Muscle of arm (tissue), 12 donors: Measurements from ENCODE around the gene EYS. TPM values are rescaled to one million over a fixed set of nuclear protein-coding genes. Genes with fewer than 3 reads are reported as not detected.
A peak's percentile ranks its signal among the peaks of the same experiment; 100 is the strongest.
"Not testable (repeated sequence)": the region's sequence is repeated elsewhere in the genome, so short reads cannot be mapped to it uniquely, and the experiment has no call there.

Experiments
- DNase-seq: peaks from one replicate; pipeline ENCODE4 v3.0.0-alpha.2; 2013
- polyA plus RNA-seq, 12 donors: library from polyadenylated mRNA; unstranded; fragments of 120-200 nt; gene quantifications; one replicate each; pipeline ENCODE4 v1.2.1, GENCODE V29; 2013; ENCODE audit not compliant: insufficient read length in 12 of 12

The EYS gene
- polyA plus RNA-seq, 12 donors = 0.27 to 0.80 (median 0.46) TPM; not detected in 2

DNA sequence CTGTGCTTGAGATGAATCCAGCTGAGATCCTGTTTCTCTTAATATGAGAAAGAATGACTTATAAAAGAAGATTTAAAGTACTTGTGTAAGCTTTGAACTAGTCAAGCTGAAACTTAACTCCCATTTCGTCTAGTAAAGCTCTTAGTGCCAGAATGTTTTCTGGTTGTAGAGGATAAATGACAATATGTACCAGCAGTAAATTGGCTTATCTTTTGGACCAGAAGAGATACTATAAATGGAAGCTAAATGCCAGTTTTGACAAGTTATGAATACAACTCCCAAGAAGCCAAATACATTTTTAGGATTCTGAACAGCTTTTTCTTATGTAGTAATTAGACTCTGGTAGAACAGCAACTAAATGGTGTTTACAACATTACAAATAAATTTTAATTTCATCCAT lies 608.7 kb downstream of the EYS start:
- no peak for DNase-seq

DNA sequence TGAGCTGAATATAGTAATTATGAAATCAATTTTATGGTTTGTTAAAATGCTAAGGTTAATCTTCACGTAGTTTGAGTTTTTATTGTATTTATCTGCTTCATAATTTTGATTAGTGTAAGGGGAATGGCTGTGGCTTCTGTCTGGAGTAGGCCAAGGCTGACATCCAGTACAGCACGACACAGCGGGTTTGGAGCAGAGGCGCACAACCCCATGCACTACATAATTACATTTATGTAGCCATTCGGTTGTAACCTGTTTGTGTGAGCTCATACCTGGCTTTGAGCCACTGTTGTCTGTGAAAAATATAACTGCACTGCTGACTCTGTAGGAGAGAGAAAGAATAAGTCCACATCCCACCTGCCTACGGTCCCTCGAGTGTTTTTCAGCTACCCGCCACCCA lies 615.5 kb downstream of the EYS start:
- DNase-seq = no peak

GRCh38 chr6:65088575-65088974 lies 618.5 kb downstream of the EYS start:
- DNase-seq = no peak

DNA sequence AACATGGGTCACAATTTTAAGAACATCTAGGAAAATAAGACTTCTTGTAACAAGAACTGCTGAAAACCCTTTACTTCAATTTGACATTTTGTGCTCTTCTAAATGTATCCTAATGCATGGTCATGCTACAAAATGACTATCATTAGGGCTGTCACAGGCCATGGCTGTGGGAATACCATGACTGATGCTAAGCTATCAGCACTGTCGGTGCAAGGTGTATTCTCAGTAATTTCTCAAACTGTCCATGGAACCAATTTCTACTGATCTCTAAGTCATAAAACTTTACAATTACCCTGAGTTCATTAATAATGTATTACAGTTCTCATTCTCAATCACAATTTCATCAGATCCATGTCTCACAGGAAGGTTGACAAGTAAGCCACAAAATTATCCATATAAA lies 625.3 kb downstream of the EYS start:
- DNase-seq = no peak

GRCh38 chr6:65075705-65076230 lies 631.3 kb downstream of the EYS start:
- no peak for DNase-seq

DNA sequence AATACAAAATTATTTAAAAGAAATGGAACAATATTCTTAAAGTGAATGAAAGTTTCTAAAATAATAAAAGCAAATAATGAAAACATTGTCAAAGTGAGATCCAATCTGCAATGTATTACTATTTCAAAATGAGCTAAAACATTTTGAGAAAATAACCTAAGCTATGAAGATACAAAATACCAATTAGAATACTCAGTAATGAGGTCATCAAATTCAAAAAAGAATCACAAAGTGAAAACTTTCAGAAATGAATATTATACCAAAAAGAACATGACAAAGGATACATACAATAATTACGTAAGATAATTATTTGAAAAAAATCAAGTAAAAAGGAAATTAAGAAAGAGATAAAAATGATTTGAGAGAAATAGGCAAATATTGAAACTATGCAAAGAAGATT lies 634.5 kb downstream of the EYS start:
- no peak for DNase-seq

DNA sequence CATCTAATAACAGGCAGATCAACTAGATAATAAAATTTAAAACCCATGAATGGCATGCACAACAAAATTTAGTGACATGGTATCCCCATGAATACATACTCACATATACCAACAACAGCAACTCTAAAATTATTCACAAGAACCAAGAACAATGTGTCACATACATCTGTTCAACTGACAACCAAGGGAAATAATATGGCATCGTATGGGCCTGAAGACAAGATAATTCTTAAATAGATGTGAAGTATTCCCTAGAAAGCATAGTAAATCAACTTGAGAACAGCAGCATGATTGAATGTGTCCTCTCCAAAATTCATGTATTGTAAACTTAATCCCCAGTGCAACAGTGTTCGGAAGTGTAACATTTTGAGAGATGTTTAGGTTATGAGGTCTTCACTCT lies 635.5 kb downstream of the EYS start:
- DNase-seq = no peak

DNA sequence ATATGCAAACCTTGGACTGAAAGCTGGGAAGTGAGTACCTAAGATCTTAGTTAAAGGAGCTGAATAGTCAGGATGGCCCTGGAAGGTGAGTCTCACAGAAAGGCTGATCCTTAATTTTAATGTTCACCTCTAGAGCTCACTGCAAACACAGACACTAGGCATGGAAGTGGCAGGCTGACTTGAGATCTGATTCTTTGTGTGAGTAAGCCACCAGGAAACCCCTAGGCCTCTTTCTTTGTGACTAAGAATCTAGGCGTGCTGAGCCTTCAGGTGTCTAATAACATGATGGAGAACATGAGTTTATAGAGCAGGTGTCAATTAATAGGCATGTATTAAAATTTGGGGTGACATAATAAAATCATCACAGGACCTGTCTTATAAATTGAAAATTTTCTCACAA lies 642.2 kb downstream of the EYS start:
- DNase-seq = no peak

DNA sequence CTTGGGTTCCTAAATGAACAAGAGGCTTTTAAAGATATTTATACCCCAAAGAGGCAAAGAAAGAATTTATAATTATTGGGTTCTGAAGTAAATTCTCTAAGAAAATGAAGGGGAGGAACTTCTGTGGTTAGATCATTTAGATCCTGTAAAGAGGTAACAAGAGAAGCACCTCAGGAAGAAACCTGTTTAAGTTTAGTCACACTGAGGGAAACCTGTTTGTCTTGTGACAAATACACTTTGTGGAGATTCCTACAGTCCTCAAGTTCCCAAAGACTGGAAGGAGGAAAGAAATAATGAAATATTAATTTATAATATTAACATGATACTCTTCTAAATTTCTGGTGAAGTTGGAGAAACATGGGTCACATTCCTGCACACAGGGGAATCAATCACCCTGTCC lies 647.5 kb downstream of the EYS start:
- DNase-seq = no peak

DNA sequence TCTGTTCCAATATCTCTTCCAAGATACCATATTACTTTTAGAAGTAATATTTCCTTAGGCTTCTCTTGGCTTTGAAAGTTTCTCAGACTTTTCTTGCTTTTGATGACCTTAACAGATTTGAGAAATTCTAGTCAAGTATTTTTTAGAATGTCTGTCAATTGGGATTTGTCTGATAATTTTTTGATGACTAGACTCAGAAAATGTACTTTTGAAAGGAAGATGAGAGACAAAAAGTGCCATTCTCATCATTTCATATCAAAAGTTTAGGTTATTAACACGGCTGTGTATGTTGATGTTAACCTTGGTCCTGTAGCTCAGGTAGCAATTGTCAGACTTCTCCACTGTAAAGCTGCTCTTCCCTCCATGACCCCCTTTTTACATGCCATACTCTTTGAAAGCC lies 651.5 kb downstream of the EYS start:
- DNase-seq = no peak

- DNase-seq = peak; percentile 56
Measured at GRCh38 chr6:65052626-65053025, 654.4 kb downstream of the EYS start.

GRCh38 chr6:65045801-65046200 lies 661.2 kb downstream of the EYS start:
- no peak for DNase-seq

- DNase-seq = no peak
Measured at GRCh38 chr6:65014006-65014405, 693.0 kb downstream of the EYS start.

DNA sequence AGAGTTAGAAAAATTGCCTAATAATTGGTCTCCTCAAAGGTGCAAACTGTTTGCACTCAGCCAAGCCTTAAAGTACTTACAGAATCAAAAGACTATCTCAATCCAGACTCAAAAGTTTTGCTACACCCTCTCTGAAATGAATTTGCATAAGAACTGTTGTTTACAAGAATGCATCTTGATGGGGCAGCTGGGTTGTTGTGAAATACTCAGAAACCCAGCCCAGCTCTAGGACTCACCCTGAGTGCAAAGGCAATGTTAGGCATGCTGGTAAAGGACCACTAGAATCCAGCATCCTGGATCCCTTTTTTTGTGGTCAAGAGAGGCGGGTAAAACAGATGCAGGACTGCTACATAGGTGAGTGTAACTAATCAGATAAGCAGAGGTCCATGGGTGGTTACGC lies 700.2 kb downstream of the EYS start:
- no peak for DNase-seq

GRCh38 chr6:65004283-65004682 lies 702.7 kb downstream of the EYS start:
- no peak for DNase-seq

DNA sequence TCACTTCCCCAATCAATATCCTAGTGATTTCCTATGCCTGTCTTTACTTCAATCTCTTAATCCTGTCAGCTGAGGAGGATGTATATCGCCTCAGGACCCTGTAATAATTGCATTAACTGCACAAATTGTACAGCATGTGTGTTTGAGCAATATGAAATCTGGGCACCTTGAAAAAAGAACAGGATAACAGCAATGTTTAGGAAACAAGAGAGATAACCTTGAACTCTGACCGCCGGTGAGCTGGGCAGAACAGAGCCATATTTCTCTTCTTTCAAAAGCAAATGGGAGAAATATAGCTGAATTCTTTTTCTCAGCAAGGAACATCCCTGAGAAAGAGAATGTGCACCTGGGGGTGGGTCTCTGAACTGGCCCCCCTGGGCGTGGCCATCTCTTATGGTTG lies 704.1 kb downstream of the EYS start:
- DNase-seq = not testable (repeated sequence)

DNA sequence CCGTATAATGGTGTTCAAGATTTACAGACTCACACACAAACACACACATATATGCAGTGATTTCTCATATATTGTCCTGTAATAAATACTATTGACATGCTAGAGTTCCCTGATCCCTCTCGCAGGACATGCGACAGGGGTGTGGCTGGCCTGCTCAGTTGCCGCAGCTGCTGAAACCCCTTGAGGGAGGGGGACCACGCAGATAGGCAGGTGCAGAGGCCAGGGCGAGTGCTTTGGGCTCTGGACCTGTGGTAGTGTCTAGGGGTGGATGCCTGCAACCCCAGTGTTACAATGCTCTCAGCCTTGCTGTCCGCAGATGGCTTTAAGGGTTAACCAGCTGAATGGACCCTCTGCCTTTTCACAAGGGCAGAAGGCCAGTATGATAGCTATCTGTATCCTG lies 706.2 kb downstream of the EYS start:
- no peak for DNase-seq

DNA sequence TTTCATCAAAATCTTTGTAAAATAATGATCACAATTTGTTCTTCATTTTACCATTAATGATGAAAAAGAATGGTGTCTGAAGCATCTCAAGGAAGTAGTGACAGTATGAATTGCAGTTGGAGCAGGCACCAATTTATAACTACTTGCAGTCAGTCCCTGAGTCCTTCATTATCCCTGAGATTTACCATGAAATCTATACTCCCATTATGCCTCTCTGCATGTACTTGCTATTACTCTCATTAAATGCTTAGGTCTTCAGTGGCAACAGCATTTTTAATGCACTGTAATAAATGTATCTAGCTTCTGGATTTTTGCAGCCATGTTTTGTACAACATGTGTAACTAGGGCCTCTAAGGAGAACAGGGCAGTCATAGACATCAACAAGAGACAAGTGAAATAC lies 708.8 kb downstream of the EYS start:
- DNase-seq = no peak

DNA sequence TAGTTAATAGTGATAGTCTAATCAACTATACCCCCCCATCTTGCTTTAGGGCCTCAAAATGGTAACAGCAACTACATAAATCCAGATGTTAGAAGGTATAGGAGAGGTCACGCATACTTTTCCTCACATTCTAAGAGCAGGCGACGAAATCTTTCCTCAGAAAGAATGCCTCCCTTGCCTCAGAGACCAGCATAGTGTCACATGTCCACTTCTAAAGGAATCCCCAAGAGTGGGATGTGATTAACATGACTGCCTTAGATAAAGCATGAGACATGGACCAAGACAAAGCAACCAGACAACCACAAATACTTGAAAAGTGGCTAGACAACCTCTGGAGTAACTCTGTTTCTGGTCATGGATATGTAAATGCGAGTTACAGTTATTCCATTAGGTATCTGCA lies 710.7 kb downstream of the EYS start:
- no peak for DNase-seq

- no peak for DNase-seq
Measured at GRCh38 chr6:64990652-64991304, 716.2 kb downstream of the EYS start.

GRCh38 chr6:64988148-64988547 lies 718.9 kb downstream of the EYS start:
- DNase-seq = no peak

DNA sequence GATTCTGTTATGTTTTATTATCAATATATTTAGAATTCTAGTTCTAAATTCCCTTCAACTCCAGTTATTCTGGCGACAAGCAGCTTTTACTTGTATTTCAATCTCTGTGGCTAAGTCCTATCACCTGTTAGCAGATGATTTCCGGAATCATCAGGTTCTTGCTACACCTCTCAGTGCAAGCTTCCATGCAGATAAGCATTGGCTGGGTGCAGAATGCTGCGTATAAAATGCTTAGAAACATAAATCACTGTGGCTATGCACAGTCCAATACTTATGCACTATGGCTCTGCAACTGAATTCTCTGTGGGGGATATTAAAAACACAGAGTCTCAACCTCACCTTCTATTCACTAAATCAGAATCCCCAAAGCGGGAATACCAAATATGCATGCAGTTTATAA lies 720.0 kb downstream of the EYS start:
- no peak for DNase-seq

DNA sequence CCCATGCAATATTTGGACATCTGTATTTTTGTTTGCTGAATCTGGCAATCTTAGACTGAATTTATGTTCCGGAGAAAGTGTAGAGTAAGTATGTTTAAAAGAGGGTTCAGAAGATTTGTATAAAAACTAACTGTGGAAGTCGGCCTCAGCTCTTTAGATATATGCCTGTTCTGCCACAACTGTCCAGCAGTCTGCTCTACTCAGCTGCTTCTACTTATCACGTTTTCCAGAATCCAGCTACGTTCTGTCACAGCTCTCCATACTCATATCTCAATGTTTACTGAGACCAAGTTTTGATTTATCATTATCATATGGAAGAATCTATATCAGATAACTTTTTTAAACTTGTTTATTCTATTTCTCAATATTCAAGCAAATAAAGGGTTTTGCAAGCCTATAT lies 721.3 kb downstream of the EYS start:
- no peak for DNase-seq

- no peak for DNase-seq
Measured at GRCh38 chr6:64984948-64985347, 722.1 kb downstream of the EYS start.
